ENCODE results near the gene ARHGDIB. TPM values are rescaled to one million over a fixed set of nuclear protein-coding genes. Genes with fewer than 3 reads are reported as not detected.
A peak's percentile ranks its signal among the peaks of the same experiment; 100 is the strongest.

The ARHGDIB gene
- total and polyA plus RNA-seq, 2 experiments from 2014 or later = 0.89 TPM; not detected in 1

- no peaks in the 10 kb centered on the region for H3K9me2 ChIP-seq (ENCODE audit: insufficient read depth)
- H3K27me3 ChIP-seq (ENCODE audit: insufficient read depth) = no peaks in the 10 kb centered on the region
- no peaks in the 10 kb centered on the region for H3K36me3 ChIP-seq (ENCODE audit: insufficient read depth)
- ATAC-seq (peak; percentile 98), DNase-seq (ENCODE audit: low spot score) (peak; percentile 82)
- H3K27ac Mint-ChIP-seq = no peak overlapping the region
- TF ChIP-seq JUNB (IDR thresholded peaks at IDR 0.05; ENCODE audit: unreplicated experiment) (no peak), POLR2AphosphoS5 (IDR thresholded peaks at IDR 0.05; ENCODE audit: low read depth) (no peak), ZNF331 (CRISPR knock-in tag; IDR thresholded peaks at IDR 0.05; ENCODE audit: low read depth) (no peak), CTCF (conservative IDR thresholded peaks at IDR 0.05; ENCODE audit: low read depth in 2 of 2) (peak; percentile 62 to 78)
- no peak overlapping the region for H2AFZ ChIP-seq
- H4K20me1 ChIP-seq (replicated peaks; ENCODE audit: insufficient read depth) = no peaks in the 10 kb centered on the region
- no peak overlapping the region for H3K4me3 Mint-ChIP-seq
- no peaks in the 10 kb centered on the region for H3K4me1 Mint-ChIP-seq
- H3F3A ChIP-seq (replicated peaks; ENCODE audit: low read depth) = no peaks in the 10 kb centered on the region
- H3K79me2 ChIP-seq (replicated peaks; ENCODE audit: insufficient read depth) = no peaks in the 10 kb centered on the region
- no peak overlapping the region for H3K27ac ChIP-seq (ENCODE audit: low read depth)
- H3K27me3 Mint-ChIP-seq (ENCODE audit: insufficient read depth, low read depth, poor library complexity) = peaks cover 3% of the 10 kb centered on the region
- no peak overlapping the region for H3K4me3 ChIP-seq
- H3K9me3 Mint-ChIP-seq = no peaks in the 10 kb centered on the region
- no peaks in the 10 kb centered on the region for H3K4me1 ChIP-seq (ENCODE audit: insufficient read depth)
- H3K36me3 Mint-ChIP-seq (ENCODE audit: low read depth) = no peaks in the 10 kb centered on the region
- H3K4me2 ChIP-seq = no peak overlapping the region
Observed at GRCh38 chr12:14936224-14936861, 25.1 kb downstream of the ARHGDIB start.

- H3K4me2 ChIP-seq = no peak overlapping the region
- H3F3A ChIP-seq (replicated peaks; ENCODE audit: low read depth) = no peaks in the 10 kb centered on the region
- H3K4me1 ChIP-seq (ENCODE audit: insufficient read depth) = no peaks in the 10 kb centered on the region
- H3K9me3 Mint-ChIP-seq = no peaks in the 10 kb centered on the region
- H3K27me3 ChIP-seq (ENCODE audit: insufficient read depth) = no peaks in the 10 kb centered on the region
- H3K27me3 Mint-ChIP-seq (ENCODE audit: insufficient read depth, low read depth, poor library complexity) = peaks cover 3% of the 10 kb centered on the region
- no peaks in the 10 kb centered on the region for H4K20me1 ChIP-seq (replicated peaks; ENCODE audit: insufficient read depth)
- ATAC-seq (no peak), DNase-seq (ENCODE audit: low spot score) (no peak)
- no peaks in the 10 kb centered on the region for H3K36me3 Mint-ChIP-seq (ENCODE audit: low read depth)
- no peaks in the 10 kb centered on the region for H3K79me2 ChIP-seq (replicated peaks; ENCODE audit: insufficient read depth)
- no peak overlapping the region for H2AFZ ChIP-seq
- no peak overlapping the region for H3K4me3 ChIP-seq
- no peak overlapping the region for H3K27ac Mint-ChIP-seq
- no peaks in the 10 kb centered on the region for H3K9me2 ChIP-seq (ENCODE audit: insufficient read depth)
- H3K4me1 Mint-ChIP-seq = peaks cover 3% of the 10 kb centered on the region; the same call in 1 of the 3 replicates
- H3K27ac ChIP-seq (ENCODE audit: low read depth) = no peak overlapping the region
- no peaks in the 10 kb centered on the region for H3K36me3 ChIP-seq (ENCODE audit: insufficient read depth)
- TF ChIP-seq JUNB (IDR thresholded peaks at IDR 0.05; ENCODE audit: unreplicated experiment) = no peak
- TF ChIP-seq NANOG (IDR thresholded peaks at IDR 0.05; ENCODE audit: borderline replicate concordance) = no peak
- no peak for TF ChIP-seq EZH2phosphoT487 (IDR thresholded peaks at IDR 0.05; ENCODE audit: unreplicated experiment)
- no peak for TF ChIP-seq REST (IDR thresholded peaks at IDR 0.05; ENCODE audit: unreplicated experiment)
- TF ChIP-seq ZNF114 (CRISPR knock-in tag; IDR thresholded peaks at IDR 0.05) = no peak
- TF ChIP-seq ETS1 (IDR thresholded peaks at IDR 0.05) = no peak
- no peak for TF ChIP-seq CREB1 (CRISPR knock-in tag; IDR thresholded peaks at IDR 0.05; ENCODE audit: low read depth)
- no peak for TF ChIP-seq ZNF331 (CRISPR knock-in tag; IDR thresholded peaks at IDR 0.05; ENCODE audit: low read depth)
- no peak for TF ChIP-seq POLR2AphosphoS5 (IDR thresholded peaks at IDR 0.05; ENCODE audit: low read depth)
- no peak overlapping the region for H3K4me3 Mint-ChIP-seq
Observed at GRCh38 chr12:14935031-14935430, 26.4 kb downstream of the ARHGDIB start.
